T-helper 2 cell treated with Interferon-gamma antibody and Interleukin-4, amounts not matched to agents 5 μg/mL and 100 μg/mL, for 36 hours (primary cell): ENCODE measurements around the gene NDST1.

Experiments used
- DNase-seq: peaks from one replicate; pipeline ENCODE4 v3.0.0; 2021; ENCODE audit warnings: low spot score
- H3K27ac Mint-ChIP-seq: one replicate; pipeline ENCODE4 v1.8.0; 2021; ENCODE audit warnings: mild to moderate bottlenecking, mixed read lengths
- H3K27me3 Mint-ChIP-seq: one replicate; pipeline ENCODE4 v1.8.0; 2021; ENCODE audit warnings: low read depth, mixed read lengths
- H3K36me3 Mint-ChIP-seq: one replicate; pipeline ENCODE4 v1.8.0; 2021; ENCODE audit warnings: low read depth, mixed read lengths
- H3K4me1 Mint-ChIP-seq: one replicate; pipeline ENCODE4 v1.8.0; 2021; ENCODE audit warnings: low read depth, mixed read lengths
- H3K4me3 Mint-ChIP-seq: one replicate; pipeline ENCODE4 v1.8.0; 2022; ENCODE audit warnings: mild to moderate bottlenecking, moderate library complexity, mixed read lengths
- H3K9me3 Mint-ChIP-seq: one replicate; pipeline ENCODE4 v1.8.0; 2021; ENCODE audit warnings: mixed read lengths

The NDST1 gene

GRCh38 chr5:150601491-150602345 is 93.8 kb downstream of the NDST1 start:
- Mint-ChIP-seq H3K9me3 (no peaks in the 10 kb centered on the region), H3K36me3 (no peaks in the 10 kb centered on the region), H3K27me3 (no peaks in the 10 kb centered on the region), H3K4me3 (no peak overlapping the region), H3K4me1 (no peaks in the 10 kb centered on the region), H3K27ac (no peak overlapping the region)
- no peak for DNase-seq

- no peak for DNase-seq
- no peak overlapping the region for H3K4me3 Mint-ChIP-seq
- no peaks in the 10 kb centered on the region for H3K27me3 Mint-ChIP-seq
- H3K9me3 Mint-ChIP-seq = no peaks in the 10 kb centered on the region
- H3K4me1 Mint-ChIP-seq = no peaks in the 10 kb centered on the region
- no peak overlapping the region for H3K27ac Mint-ChIP-seq
- H3K36me3 Mint-ChIP-seq = no peaks in the 10 kb centered on the region
Measured at GRCh38 chr5:150603052-150603451, 95.1 kb downstream of the NDST1 start.

- Mint-ChIP-seq H3K36me3 (no peaks in the 10 kb centered on the region), H3K4me3 (no peak overlapping the region), H3K27ac (no peak overlapping the region), H3K9me3 (no peaks in the 10 kb centered on the region), H3K4me1 (no peaks in the 10 kb centered on the region), H3K27me3 (no peaks in the 10 kb centered on the region)
- no peak for DNase-seq
Measured at GRCh38 chr5:150603491-150603890, 95.6 kb downstream of the NDST1 start.

GRCh38 chr5:150604010-150604409 is 96.1 kb downstream of the NDST1 start:
- no peak overlapping the region for H3K4me3 Mint-ChIP-seq

GRCh38 chr5:150604894-150605440 is 97.0 kb downstream of the NDST1 start:
- Mint-ChIP-seq H3K4me3 (no peak overlapping the region), H3K27ac (no peak overlapping the region), H3K27me3 (no peaks in the 10 kb centered on the region), H3K9me3 (no peaks in the 10 kb centered on the region), H3K4me1 (no peaks in the 10 kb centered on the region), H3K36me3 (no peaks in the 10 kb centered on the region)
- no peak for DNase-seq

More at GRCh38 chr5:150604010-150604409, 96.1 kb downstream of the NDST1 start:
- Mint-ChIP-seq H3K27ac (no peak overlapping the region), H3K4me1 (no peaks in the 10 kb centered on the region), H3K9me3 (no peaks in the 10 kb centered on the region), H3K27me3 (no peaks in the 10 kb centered on the region), H3K36me3 (no peaks in the 10 kb centered on the region)
- no peak for DNase-seq

GRCh38 chr5:150605546-150605945 is 97.6 kb downstream of the NDST1 start:
- Mint-ChIP-seq H3K4me3 (no peak overlapping the region), H3K27ac (no peak overlapping the region), H3K9me3 (no peaks in the 10 kb centered on the region), H3K27me3 (no peaks in the 10 kb centered on the region), H3K36me3 (no peaks in the 10 kb centered on the region), H3K4me1 (no peaks in the 10 kb centered on the region)
- no peak for DNase-seq

GRCh38 chr5:150606476-150606875 is 98.5 kb downstream of the NDST1 start:
- Mint-ChIP-seq H3K4me3 (no peak overlapping the region), H3K4me1 (no peaks in the 10 kb centered on the region), H3K27me3 (no peaks in the 10 kb centered on the region), H3K27ac (no peak overlapping the region), H3K9me3 (no peaks in the 10 kb centered on the region), H3K36me3 (no peaks in the 10 kb centered on the region)
- DNase-seq = no peak

- H3K36me3 Mint-ChIP-seq = no peaks in the 10 kb centered on the region
Measured at GRCh38 chr5:150607105-150607504, 99.2 kb downstream of the NDST1 start.

More at GRCh38 chr5:150607105-150607504, 99.2 kb downstream of the NDST1 start:
- H3K27ac Mint-ChIP-seq = no peak overlapping the region
- H3K9me3 Mint-ChIP-seq = no peaks in the 10 kb centered on the region
- no peaks in the 10 kb centered on the region for H3K27me3 Mint-ChIP-seq
- H3K4me1 Mint-ChIP-seq = no peaks in the 10 kb centered on the region
- H3K4me3 Mint-ChIP-seq = no peak overlapping the region
- DNase-seq = no peak
